ENCODE data around the gene CBX8.
A peak's percentile ranks its signal among the peaks of the same experiment; 100 is the strongest.

CBX8 gene

GRCh38 chr17:79833744-79834564, 37.1 kb upstream of the CBX8 start:
- no peak overlapping the region for H3K9ac ChIP-seq (ENCODE audit: low read length)
- H3K36me3 ChIP-seq (ENCODE audit: insufficient read depth, low read length), result peaks cover 8% of the 10 kb centered on the region
- H3K9me3 ChIP-seq (ENCODE audit: low read length), result no peaks in the 10 kb centered on the region
- H3K27me3 ChIP-seq (ENCODE audit: control insufficient read depth in 1 of 2, insufficient read depth in 2 of 2, low read length in 2 of 2), result no peaks in the 10 kb centered on the region
- H3K4me1 ChIP-seq (ENCODE audit: insufficient read depth, low read length), result peaks cover 35% of the 10 kb centered on the region
- H3K27ac ChIP-seq (ENCODE audit: low read depth, low read length), result no peak overlapping the region
- no peak overlapping the region for H3K4me3 ChIP-seq (ENCODE audit: low read depth in 1 of 2, low read length in 2 of 2)

DNA sequence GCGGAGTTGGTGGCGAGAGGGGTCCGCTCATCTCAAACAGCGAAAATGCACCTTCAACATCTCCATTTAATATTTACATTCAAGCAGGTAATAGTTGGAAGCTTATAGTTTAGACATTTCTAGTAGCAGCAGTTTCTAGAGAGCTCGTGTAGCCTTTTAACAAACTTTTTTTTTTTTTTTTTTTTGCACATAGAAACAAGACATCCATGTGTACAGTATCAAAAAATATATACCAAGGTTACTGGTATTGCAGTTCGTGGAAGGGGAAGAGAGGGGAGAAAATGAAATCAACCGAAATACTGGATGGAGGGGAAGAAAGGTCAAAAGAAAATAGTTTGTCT, 36.2 kb upstream of the CBX8 start:
- H3K36me3 ChIP-seq (ENCODE audit: insufficient read depth, low read length), result peaks cover 8% of the 10 kb centered on the region
- H3K27me3 ChIP-seq (ENCODE audit: control insufficient read depth in 1 of 2, insufficient read depth in 2 of 2, low read length in 2 of 2), result no peaks in the 10 kb centered on the region
- no peak overlapping the region for H3K4me3 ChIP-seq (ENCODE audit: low read depth in 1 of 2, low read length in 2 of 2)
- no peak overlapping the region for H3K9ac ChIP-seq (ENCODE audit: low read length)
- H3K4me1 ChIP-seq (ENCODE audit: insufficient read depth, low read length), result peaks cover 34% of the 10 kb centered on the region
- H3K27ac ChIP-seq (ENCODE audit: low read depth, low read length), result no peak overlapping the region
- no peaks in the 10 kb centered on the region for H3K9me3 ChIP-seq (ENCODE audit: low read length)

DNA sequence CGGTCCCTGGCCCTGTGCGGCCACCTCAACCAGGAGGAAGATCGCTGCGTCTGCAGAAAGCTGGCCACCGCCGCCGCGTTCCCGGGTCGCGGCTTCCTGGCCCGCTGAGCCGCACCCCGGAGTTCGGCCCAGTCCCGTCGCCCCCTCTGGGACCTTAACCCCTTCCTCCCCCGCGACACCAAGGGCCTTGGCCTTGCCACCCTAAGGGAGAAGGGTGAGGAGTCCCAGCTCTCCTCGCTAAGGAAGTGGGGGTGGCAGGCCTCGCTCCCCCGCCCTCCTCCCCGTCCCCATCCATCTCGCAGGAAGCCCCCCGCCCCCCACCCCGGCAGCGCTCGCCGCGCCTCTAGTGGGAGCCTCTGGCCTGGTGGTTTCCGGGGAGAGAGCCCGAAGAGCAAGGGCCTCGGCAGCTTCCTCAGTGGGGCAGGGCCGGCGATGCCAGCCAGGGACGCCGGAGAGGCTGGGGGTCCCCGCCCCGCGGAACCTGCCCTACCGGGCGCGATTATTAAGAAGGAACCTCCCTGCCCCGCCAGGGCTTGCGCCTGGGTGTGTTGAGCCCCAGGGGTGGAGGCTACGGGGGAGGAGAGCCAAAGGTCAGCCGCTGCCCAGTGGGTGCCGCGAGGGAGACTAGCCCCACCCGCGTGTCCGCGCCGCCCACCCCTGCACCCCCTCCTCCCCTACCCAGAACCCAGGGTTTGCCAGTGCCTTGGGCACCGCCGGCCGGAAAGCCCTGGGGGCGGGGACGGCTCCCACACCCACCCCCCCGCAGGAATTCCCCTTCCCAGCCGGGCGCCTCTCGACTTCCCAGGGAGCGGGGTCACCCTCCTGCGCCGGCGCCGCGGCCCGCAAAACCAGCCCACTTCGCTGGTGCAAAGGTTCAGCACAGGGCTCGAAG, 35.6 kb upstream of the CBX8 start:
- peaks cover 27% of the 10 kb centered on the region for H3K4me1 ChIP-seq (ENCODE audit: insufficient read depth, low read length)
- H3K9me3 ChIP-seq (ENCODE audit: low read length), result no peaks in the 10 kb centered on the region
- H3K4me3 ChIP-seq (ENCODE audit: low read depth in 1 of 2, low read length in 2 of 2), result peak overlapping the region in 1 of 2 donors; percentile 36
- peaks cover 8% of the 10 kb centered on the region for H3K36me3 ChIP-seq (ENCODE audit: insufficient read depth, low read length)
- H3K9ac ChIP-seq (ENCODE audit: low read length), result no peak overlapping the region
- no peak overlapping the region for H3K27ac ChIP-seq (ENCODE audit: low read depth, low read length)
- H3K27me3 ChIP-seq (ENCODE audit: control insufficient read depth in 1 of 2, insufficient read depth in 2 of 2, low read length in 2 of 2), result no peaks in the 10 kb centered on the region

DNA sequence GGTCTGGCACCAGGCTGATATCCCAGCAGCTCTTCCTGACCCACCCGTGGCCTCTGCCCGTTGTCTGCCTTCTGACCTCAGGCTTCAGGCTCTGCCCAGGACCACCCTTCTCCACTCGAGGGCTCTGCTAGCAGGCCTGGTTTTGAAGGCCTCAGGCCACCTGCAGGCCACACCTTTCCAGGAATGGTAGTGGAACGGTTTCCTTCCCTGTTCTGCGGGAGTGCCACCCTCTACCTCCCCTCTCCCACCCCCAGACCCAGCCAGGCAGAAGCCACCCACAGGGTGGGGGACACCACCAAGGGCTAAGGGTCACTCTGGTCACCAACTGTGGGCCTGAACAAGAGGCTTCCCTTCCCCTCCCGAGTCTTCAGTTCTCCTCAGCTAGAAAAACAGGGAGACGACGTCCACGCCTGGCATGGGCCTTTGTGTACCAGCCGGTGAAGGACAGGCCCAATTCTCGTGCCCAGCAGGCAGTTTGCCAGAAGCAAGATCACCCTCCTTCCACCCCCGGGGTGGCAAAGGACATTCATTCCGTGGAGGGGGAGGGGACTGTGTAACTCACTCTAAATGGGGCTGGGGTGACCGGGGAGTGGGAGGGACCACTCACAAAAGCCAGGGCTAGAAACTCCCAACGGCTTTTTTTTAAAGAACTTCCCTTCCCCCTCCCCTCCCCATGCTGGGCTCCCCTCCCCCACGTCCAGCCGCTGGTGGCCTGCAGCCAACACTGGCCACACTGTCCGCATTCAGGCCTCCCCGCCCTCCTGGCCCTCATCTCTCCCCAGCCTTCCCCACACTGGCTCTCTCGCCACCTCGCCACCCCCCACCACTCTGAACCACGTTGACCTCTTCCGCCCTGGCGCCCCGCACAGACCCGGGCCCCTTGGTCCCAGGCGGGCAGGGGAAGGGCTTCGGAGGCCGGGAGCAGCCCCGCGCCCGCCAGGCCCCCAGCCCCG, 34.7 kb upstream of the CBX8 start:
- peaks cover 18% of the 10 kb centered on the region for H3K4me1 ChIP-seq (ENCODE audit: insufficient read depth, low read length)
- H3K4me3 ChIP-seq (ENCODE audit: low read depth in 1 of 2, low read length in 2 of 2), result peak overlapping the region in 1 of 2 donors; percentile 36
- no peaks in the 10 kb centered on the region for H3K27me3 ChIP-seq (ENCODE audit: control insufficient read depth in 1 of 2, insufficient read depth in 2 of 2, low read length in 2 of 2)
- H3K36me3 ChIP-seq (ENCODE audit: insufficient read depth, low read length), result peaks cover 8% of the 10 kb centered on the region
- no peaks in the 10 kb centered on the region for H3K9me3 ChIP-seq (ENCODE audit: low read length)
- no peak overlapping the region for H3K9ac ChIP-seq (ENCODE audit: low read length)
- no peak overlapping the region for H3K27ac ChIP-seq (ENCODE audit: low read depth, low read length)

GRCh38 chr17:79830763-79831264, 33.9 kb upstream of the CBX8 start:
- Histone ChIP-seq H3K4me1 (ENCODE audit: insufficient read depth, low read length) (peaks cover 15% of the 10 kb centered on the region), H3K27ac (ENCODE audit: low read depth, low read length) (no peak overlapping the region), H3K36me3 (ENCODE audit: insufficient read depth, low read length) (peaks cover 8% of the 10 kb centered on the region), H3K9me3 (ENCODE audit: low read length) (no peaks in the 10 kb centered on the region), H3K27me3 (ENCODE audit: control insufficient read depth in 1 of 2, insufficient read depth in 2 of 2, low read length in 2 of 2) (no peaks in the 10 kb centered on the region), H3K9ac (ENCODE audit: low read length) (no peak overlapping the region), H3K4me3 (ENCODE audit: low read depth in 1 of 2, low read length in 2 of 2) (no peak overlapping the region)

- Histone ChIP-seq H3K27ac (ENCODE audit: low read depth, low read length) (no peak overlapping the region), H3K4me1 (ENCODE audit: insufficient read depth, low read length) (peaks cover 15% of the 10 kb centered on the region), H3K4me3 (ENCODE audit: low read depth in 1 of 2, low read length in 2 of 2) (no peak overlapping the region), H3K9ac (ENCODE audit: low read length) (no peak overlapping the region), H3K27me3 (ENCODE audit: control insufficient read depth in 1 of 2, insufficient read depth in 2 of 2, low read length in 2 of 2) (no peaks in the 10 kb centered on the region), H3K36me3 (ENCODE audit: insufficient read depth, low read length) (peaks cover 8% of the 10 kb centered on the region), H3K9me3 (ENCODE audit: low read length) (no peaks in the 10 kb centered on the region)
These were observed 33.4 kb upstream of the CBX8 start for GRCh38 chr17:79830303-79830702.

DNA sequence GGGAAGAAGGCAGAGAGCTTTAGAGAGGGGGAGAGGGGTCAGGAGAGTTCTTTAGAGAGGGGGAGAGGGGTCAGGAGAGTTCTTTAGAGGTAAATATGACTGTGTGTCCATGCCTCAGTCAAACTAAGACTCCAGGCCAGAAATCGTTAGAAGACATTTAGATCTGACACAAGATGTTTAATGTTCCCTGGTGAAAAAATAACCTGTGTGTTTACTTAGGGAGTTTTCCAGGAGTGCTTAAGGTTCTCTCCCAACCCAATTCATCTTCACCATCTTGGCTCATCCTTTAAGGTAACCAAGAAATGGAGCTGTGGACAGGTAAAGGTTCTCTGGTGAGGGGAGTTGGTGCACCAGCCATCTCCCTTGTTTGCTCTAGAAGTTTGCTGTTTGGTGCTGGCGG, 32.6 kb upstream of the CBX8 start:
- H3K9ac ChIP-seq (ENCODE audit: low read length), result no peak overlapping the region
- no peaks in the 10 kb centered on the region for H3K27me3 ChIP-seq (ENCODE audit: control insufficient read depth in 1 of 2, insufficient read depth in 2 of 2, low read length in 2 of 2)
- H3K4me1 ChIP-seq (ENCODE audit: insufficient read depth, low read length), result peaks cover 15% of the 10 kb centered on the region
- no peak overlapping the region for H3K27ac ChIP-seq (ENCODE audit: low read depth, low read length)
- no peaks in the 10 kb centered on the region for H3K9me3 ChIP-seq (ENCODE audit: low read length)
- no peak overlapping the region for H3K4me3 ChIP-seq (ENCODE audit: low read depth in 1 of 2, low read length in 2 of 2)
- no peaks in the 10 kb centered on the region for H3K36me3 ChIP-seq (ENCODE audit: insufficient read depth, low read length)

DNA sequence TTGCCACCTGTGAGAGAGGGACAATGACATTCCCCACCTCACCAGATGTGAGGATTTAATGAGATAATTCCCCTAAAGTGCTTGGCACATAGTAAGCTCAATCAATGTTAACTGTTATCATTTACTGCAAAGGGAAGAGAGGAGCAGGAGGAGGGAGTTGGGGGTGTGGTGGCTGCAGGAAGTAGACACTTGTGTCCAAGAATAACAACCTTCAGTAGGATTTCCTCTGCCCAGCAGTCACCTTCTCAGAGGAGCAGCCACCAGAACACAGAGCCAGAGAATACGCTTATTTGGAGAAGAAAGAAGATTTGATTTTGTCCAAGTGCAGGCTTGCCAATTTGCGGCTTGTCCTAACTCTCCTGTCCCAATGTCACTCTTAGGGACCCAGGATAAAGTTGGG, 32.1 kb upstream of the CBX8 start:
- no peak overlapping the region for H3K27ac ChIP-seq (ENCODE audit: low read depth, low read length)
- no peak overlapping the region for H3K4me3 ChIP-seq (ENCODE audit: low read depth in 1 of 2, low read length in 2 of 2)
- H3K36me3 ChIP-seq (ENCODE audit: insufficient read depth, low read length), result no peaks in the 10 kb centered on the region
- H3K27me3 ChIP-seq (ENCODE audit: control insufficient read depth in 1 of 2, insufficient read depth in 2 of 2, low read length in 2 of 2), result no peaks in the 10 kb centered on the region
- H3K9me3 ChIP-seq (ENCODE audit: low read length), result no peaks in the 10 kb centered on the region
- peaks cover 15% of the 10 kb centered on the region for H3K4me1 ChIP-seq (ENCODE audit: insufficient read depth, low read length)
- no peak overlapping the region for H3K9ac ChIP-seq (ENCODE audit: low read length)

DNA sequence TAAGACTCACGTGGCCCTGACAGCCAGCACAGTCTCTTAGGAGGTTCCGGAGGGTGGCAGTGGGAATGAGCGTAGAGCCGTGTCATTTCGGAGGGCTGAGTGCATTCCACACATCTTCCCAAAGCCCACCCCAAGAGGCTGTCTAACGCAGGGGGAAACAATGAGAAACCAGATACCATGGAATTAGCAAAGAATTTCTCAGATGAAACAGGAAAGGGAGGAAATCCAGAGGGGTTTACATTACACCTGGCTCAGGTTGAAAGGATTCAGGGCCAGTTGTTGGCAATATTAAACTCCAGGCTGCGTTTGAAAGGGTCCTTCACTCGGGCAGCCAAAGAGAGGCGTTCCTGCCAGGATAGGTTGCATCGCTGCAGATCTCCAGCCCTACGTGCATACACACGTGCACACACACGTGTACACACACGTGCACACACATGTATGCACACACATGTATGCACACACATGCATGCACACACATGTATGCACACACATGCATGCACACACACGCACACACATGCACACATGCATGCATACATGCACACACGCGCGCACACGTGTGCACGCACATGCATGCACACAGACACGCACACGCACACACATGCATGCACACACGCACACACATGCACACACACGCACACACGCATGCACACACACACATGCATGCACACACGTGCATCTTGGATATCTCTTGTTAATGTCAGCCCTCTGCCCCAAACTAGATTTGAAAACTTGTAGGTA, 30.1 kb upstream of the CBX8 start:
- Histone ChIP-seq H3K9me3 (ENCODE audit: low read length) (no peaks in the 10 kb centered on the region), H3K4me1 (ENCODE audit: insufficient read depth, low read length) (peaks cover 9% of the 10 kb centered on the region), H3K36me3 (ENCODE audit: insufficient read depth, low read length) (no peaks in the 10 kb centered on the region), H3K9ac (ENCODE audit: low read length) (no peak overlapping the region), H3K27ac (ENCODE audit: low read depth, low read length) (no peak overlapping the region), H3K27me3 (ENCODE audit: control insufficient read depth in 1 of 2, insufficient read depth in 2 of 2, low read length in 2 of 2) (no peaks in the 10 kb centered on the region), H3K4me3 (ENCODE audit: low read depth in 1 of 2, low read length in 2 of 2) (no peak overlapping the region)

DNA sequence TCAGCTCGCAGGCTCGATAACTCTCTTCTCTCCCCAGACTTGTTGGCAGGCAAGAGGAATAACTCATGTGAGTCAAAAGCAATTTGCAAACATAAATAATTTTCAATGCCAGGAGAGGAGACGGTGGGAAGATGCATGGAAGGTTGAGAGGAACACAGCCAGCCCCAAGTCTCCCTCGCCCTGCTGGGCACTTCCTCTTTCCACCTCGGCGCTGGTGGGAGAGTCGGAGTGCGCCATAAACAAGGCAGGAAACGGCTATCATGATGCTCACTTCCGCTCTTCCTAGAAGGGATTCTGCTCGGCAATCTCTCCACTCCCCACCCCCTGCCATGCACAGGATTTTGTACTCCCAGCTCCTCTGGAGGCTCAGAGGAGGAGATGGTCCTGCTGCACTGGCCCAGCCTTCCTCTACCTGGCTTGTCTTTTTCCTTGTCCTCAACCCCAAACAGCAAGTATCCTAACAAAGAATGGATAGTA, 29.4 kb upstream of the CBX8 start:
- H3K27ac ChIP-seq (ENCODE audit: low read depth, low read length), result no peak overlapping the region
- H3K36me3 ChIP-seq (ENCODE audit: insufficient read depth, low read length), result no peaks in the 10 kb centered on the region

More for the DNA sequence above, 29.4 kb upstream of the CBX8 start:
- Histone ChIP-seq H3K4me3 (ENCODE audit: low read depth in 1 of 2, low read length in 2 of 2) (no peak overlapping the region), H3K27me3 (ENCODE audit: control insufficient read depth in 1 of 2, insufficient read depth in 2 of 2, low read length in 2 of 2) (no peaks in the 10 kb centered on the region), H3K9me3 (ENCODE audit: low read length) (no peaks in the 10 kb centered on the region), H3K4me1 (ENCODE audit: insufficient read depth, low read length) (peaks cover 2% of the 10 kb centered on the region), H3K9ac (ENCODE audit: low read length) (no peak overlapping the region)

All from muscle layer of colon (tissue), 2 donors.